HG02970 (cell line): ENCODE results near the gene FOSL1.
"Not testable (repeated sequence)": the region's sequence is repeated elsewhere in the genome, so short reads cannot be mapped to it uniquely, and the experiment has no call there.

Experiments used
- ATAC-seq: cut with Tn5 transposase; IDR thresholded peaks from one replicate; pipeline ENCODE4 v1.9.1; 2021; ENCODE audit warnings: mild to moderate bottlenecking, moderate library complexity, moderate number of reproducible peaks; ENCODE audit not compliant: unreplicated experiment, low FRiP score

FOSL1 gene

DNA sequence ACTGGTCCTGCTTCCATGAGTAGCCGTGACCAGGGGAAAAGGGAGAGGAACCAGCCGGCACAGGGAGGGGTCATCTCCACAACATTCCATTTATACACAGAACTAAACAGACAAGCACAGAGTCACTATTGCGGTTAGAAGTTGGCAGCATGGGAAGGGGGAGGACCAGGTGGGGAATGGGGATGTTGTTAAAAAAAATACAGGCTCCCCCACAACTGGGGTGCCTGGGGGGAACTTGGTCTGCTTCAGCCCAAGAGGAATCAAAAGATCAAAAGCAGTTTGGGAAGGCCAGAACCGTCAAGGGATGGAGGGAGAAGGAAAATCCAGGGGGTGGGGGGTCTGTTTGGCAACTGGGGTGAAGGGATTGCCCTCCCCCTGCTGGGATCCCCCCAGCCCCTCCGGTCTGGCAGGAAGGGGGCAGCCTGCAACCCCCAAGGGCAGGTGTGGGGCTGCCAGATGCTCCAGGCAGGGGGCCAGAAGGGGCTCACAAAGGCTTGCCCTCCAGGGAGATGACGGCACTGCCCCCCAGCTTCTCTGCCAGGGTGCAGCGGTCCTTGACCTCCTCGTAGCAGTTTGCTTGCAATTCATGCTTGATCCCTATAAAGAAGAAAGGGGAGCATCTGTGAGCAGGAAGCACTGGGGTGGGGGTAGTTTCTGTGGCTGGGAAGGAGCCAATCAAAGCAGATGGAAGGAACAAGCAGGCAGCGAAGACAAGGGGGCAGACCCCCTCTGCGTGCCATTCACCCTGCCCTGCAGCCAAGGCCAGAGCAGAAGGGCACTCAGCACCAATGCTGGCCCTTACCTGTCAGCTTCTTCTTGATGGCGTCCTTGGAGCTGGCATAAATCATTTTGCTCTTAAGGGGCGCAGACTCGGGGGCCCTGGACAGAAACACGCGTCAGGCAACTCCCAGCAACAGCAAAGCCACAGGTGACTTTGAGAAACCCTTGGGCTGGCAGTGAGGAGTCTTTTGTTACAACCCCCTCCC is 45.0 kb downstream of the FOSL1 start:
- no peak for ATAC-seq

DNA sequence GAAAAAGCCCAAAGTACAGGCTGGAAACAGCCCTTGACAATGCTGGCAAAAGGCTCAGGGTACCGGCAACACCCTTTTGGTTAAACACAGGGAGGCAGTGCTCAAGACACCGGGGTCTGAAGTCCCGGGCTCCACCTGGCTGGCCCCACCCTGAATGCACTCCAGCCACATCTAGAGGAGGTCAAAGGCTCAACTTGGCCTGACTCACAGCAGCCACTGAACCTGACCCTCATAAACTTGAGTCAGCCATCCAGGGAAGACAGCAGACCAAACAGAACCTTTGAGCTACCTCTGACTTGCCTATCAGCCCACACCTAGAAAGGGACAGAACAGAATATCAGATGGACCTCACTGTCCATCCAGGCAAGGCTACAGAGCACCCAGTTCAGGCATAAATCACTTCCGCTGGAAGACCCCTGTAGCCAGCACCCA is 46.0 kb downstream of the FOSL1 start:
- ATAC-seq, result no peak

DNA sequence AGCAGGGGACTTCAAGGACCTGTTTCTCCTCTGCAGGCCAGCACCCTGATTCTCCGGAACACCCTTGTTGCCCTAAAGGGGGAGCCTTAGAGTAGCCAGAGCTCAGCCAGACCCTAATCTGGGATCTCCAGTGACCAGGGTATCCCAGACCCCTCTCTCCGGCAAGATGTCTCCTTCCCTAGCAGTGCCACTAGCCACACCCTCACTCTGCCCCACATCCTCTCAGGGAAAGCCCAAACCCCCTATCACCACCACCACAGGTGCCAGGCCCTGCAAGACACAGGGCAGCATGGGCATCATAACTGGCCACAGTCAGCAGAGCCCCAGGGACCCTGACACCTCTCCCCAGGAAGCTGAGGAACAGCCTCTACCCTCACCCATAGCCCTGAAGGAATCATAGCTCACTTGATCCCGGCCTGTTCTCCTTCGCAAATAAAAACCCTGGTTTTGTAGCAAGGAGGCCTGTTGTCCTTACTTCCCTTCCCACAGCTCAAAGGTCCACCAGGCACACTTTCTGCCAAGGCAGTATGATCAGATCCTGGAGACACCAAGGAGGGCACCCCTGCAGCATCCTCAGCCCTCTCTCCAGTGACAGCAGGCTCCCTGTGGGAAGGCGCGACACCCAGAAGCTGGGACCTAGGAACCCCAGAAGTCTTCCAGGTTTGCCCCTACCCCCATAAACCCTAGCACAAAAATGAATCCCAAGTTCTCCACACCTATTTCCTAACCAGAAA is 46.8 kb downstream of the FOSL1 start:
- ATAC-seq, result no peak

- no peak for ATAC-seq
Measured at GRCh38 chr11:65852508-65853245, 47.5 kb downstream of the FOSL1 start.

GRCh38 chr11:65851811-65852507 is 48.2 kb downstream of the FOSL1 start:
- ATAC-seq, result no peak

GRCh38 chr11:65851083-65851579 is 49.1 kb downstream of the FOSL1 start:
- no peak for ATAC-seq

- ATAC-seq, result no peak
Measured at GRCh38 chr11:65850217-65851082, 49.7 kb downstream of the FOSL1 start.

DNA sequence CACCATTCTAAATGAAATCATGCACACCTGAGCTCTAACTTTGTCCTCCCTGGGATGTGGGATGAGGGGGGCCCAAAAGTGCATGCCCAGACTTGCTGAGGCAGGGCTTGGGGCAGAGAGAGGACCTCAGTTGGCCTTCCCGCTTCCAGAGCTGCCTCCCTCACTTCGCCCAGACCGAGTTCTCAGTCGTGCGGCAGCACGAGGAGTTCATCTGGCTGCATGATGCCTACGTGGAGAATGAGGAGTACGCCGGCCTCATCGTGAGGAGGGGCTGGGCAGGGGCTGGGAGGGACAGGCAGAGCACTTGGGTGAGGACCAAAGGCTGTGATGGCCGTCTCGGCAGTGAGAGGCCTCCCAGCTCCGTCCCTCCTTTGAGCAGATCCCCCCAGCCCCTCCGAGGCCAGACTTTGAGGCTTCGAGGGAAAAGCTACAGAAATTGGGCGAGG is 50.4 kb downstream of the FOSL1 start:
- no peak for ATAC-seq

GRCh38 chr11:65849366-65849765 is 50.8 kb downstream of the FOSL1 start:
- no peak for ATAC-seq

- not testable (repeated sequence) for ATAC-seq
Measured at GRCh38 chr11:65848693-65849092, 51.5 kb downstream of the FOSL1 start.

- ATAC-seq, result no peak
Measured at GRCh38 chr11:65847746-65848145, 52.4 kb downstream of the FOSL1 start.

GRCh38 chr11:65844231-65844872 is 55.8 kb downstream of the FOSL1 start:
- ATAC-seq, result no peak

DNA sequence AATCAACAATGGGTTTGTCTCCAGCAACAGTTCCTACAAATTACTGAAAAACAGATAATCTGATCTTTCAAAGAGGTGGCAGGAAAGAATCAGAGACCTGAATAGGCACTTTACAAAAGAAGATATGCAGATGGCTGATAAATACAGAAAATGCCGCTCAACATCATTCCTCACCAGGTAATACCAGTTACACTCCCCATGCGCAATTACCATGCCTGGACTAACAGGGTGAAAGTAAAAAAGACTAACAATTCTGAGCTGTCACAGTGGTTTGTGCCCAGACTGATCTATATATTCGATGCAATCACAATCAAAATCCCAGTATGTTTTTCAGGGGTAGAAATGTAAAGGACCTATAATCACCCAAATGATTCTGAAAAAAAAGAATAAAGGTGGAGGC is 56.4 kb downstream of the FOSL1 start:
- ATAC-seq, result no peak

- no peak for ATAC-seq
Measured at GRCh38 chr11:65842144-65842543, 58.0 kb downstream of the FOSL1 start.
